Body of pancreas (tissue), 4 donors: Measurements from ENCODE around the gene IGSF23. TPM values are rescaled to one million over a fixed set of nuclear protein-coding genes. Genes with fewer than 3 reads are reported as not detected.
A peak's percentile ranks its signal among the peaks of the same experiment; 100 is the strongest.

Experiments
- ATAC-seq: fragments of 150-250 bp; one replicate; pipeline ENCODE4 v1.9.1; 2016
- DNase-seq, 4 donors: peaks; one replicate each; pipeline ENCODE4 v3.0.0-alpha.2; 2019
- H3K27ac ChIP-seq, 4 donors: fragments of 200-600 bp; sonication (generic); 1 replicate in 3 of 4; 2 replicates in 1 of 4; pipeline versions ENCODE4 v1.5.1 to v1.6.1; 2016 to 2019; ENCODE audit warnings: mild to moderate bottlenecking in 1 of 4, mixed read lengths in 1 of 4, moderate library complexity in 1 of 4
- H3K27me3 ChIP-seq, 2 donors: fragments of 200-600 bp; sonication (generic); one replicate each; pipeline ENCODE4 v1.6.0; 2016; ENCODE audit warnings: mild to moderate bottlenecking in 1 of 2
- H3K36me3 ChIP-seq, 2 donors: fragments of 200-600 bp; sonication (generic); replicated peaks in 1 of 2; 2 replicates each; pipeline ENCODE4 v1.5.1; 2016; ENCODE audit warnings: low read depth in 2 of 2; ENCODE audit not compliant: insufficient read depth in 1 of 2
- H3K4me1 ChIP-seq: fragments of 200-600 bp; sonication (generic); one replicate; pipeline ENCODE4 v1.6.0; 2016
- H3K4me3 ChIP-seq, 2 donors: fragments of 200-600 bp; sonication (generic); 1 replicate in 1 of 2; 2 replicates in 1 of 2; pipeline ENCODE4 v1.5.1; 2016 to 2019
- H3K9me3 ChIP-seq, 3 donors: fragments of 200-600 bp; sonication (generic); 1 replicate in 2 of 3; 2 replicates in 1 of 3; pipeline ENCODE4 v1.5.1; 2016
- CTCF ChIP-seq, 7 experiments: fragments of 450-650 bp in 4 of 7; fragments of 200-600 bp in 3 of 7; sonication (generic) in 3 of 7; IDR thresholded peaks; one replicate each; pipeline ENCODE4 v1.5.1; 2016 to 2019; ENCODE audit warnings: antibody characterized with exemption in 7 of 7
- POLR2A ChIP-seq, 3 donors: fragments of 450-650 bp; IDR thresholded peaks; one replicate each; pipeline ENCODE4 v1.6.1; 2016; ENCODE audit warnings: antibody characterized with exemption in 3 of 3, mild to moderate bottlenecking in 2 of 3
- WGBS, 2 donors: methylation state at CpG; one replicate each; pipeline ENCODE4 v1.1.5; 2017; 5-methylcytosine and 5-hydroxymethylcytosine counted together
- intact Hi-C: fragments of 100-400 bp; cut with DNase I; formaldehyde crosslinking; loops from one replicate; pipeline ENCODE4 v1.15.1; 2023
- total RNA-seq, 2 donors: library from RNA; depleted of rRNA; stranded (reverse); fragments of >200 nt; gene quantifications; one replicate each; pipeline ENCODE4 v1.1.0, GENCODE V29; 2016

IGSF23 gene
- total RNA-seq, 2 donors from 2014 or later, result 3.1 TPM; not detected in 1

DNA sequence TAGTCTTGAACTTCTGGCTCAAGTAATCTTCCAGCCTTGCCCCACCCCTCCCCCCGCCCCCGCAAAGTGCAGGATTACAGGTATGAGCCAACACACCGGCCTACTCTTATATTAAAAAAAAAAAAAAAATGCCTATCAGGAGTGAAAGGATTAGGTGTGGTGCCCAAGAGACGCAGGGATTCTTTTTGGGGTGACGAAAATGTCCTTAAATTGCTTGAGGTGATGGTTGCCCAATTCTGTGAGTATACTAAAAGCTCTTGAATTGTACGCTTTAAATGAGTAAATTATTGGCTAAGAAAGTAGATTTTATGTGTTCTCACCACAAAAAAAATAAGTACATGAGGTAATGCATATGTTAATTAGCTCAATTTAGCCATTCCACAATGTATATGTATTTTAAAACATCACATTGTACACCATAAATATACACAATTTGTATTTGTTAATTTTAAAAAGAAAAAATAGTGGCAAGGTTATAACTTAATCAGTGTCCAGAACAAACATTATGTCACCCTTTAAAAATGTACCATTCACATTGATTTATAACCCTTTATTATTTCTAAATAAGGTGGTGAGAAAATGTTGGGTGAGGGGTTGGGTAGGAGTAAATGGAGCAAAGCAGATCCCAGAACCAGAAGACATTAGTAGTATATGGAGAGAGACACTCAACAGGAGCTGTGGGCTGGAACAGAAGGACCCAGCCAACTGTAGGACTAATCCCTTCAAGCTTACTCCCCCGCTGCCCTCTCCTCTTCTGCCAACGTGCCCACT is 3.9 kb downstream of the IGSF23 start:
- 70 to 75% methylated on average over 8 of the region's 8 CpGs for WGBS, 2 donors
- Histone ChIP-seq H3K36me3 (no peaks in the 10 kb centered on the region), H3K27ac (peak overlapping the region in 3 of 4 donors; percentile 49 to 70 (median 63)), H3K9me3 (no peaks in the 10 kb centered on the region), H3K27me3 (no peaks in the 10 kb centered on the region), H3K4me1 (peaks cover 2% of the 10 kb centered on the region), H3K4me3 (no peak overlapping the region)
- DNase-seq, result no peak
- peak; percentile 68 for ATAC-seq
- intact Hi-C loops, result no loop called here
- no peak for TF ChIP-seq CTCF (IDR thresholded peaks at IDR 0.05)
- TF ChIP-seq POLR2A (IDR thresholded peaks at IDR 0.05), result no peak

DNA sequence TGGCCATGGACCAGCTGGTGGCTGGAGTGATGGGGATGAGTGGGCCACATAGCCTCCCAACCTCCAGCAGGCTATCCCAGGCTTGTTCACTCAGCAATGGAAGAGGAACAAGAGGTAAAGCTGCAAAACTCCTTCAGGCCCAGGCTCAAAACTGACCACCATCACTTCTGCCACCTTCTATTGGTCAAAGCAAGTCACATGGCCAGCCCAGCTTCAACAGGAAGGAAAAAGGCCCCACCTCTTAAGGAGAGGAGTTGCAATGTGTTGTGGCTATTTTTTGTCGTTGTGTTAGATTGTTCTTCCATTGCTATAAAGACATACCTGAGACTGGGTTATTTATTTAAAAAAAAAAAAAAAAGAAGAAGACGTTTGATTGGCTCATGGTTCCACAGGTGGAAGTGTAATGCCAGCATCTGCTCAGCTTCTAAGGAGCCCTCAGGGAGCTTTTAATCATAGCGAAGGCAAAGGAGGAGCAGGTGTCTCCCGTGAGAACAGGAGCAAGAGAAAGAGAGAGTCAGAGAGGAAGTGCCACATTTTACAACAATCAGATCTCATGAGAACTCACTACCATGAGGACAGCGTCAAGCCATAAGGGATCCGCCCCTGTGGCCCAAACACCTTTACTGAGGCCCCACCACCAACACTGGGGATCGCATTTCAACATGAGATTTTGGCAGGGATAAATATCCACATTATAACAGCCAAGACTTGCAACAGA is 5.4 kb downstream of the IGSF23 start:
- intact Hi-C loops, result no loop called here
- no peak for ATAC-seq
- no peaks in the 10 kb centered on the region for H3K9me3 ChIP-seq
- peak overlapping the region in 1 of 4 donors; percentile 70 for H3K27ac ChIP-seq
- 69 to 74% methylated on average over 7 of the region's 7 CpGs for WGBS, 2 donors
- DNase-seq, result no peak
- H3K27me3 ChIP-seq, result no peaks in the 10 kb centered on the region
- peaks cover 8% of the 10 kb centered on the region for H3K4me1 ChIP-seq
- no peak overlapping the region for H3K4me3 ChIP-seq
- no peak for TF ChIP-seq POLR2A (IDR thresholded peaks at IDR 0.05)
- TF ChIP-seq CTCF (IDR thresholded peaks at IDR 0.05), result no peak
- H3K36me3 ChIP-seq, result no peaks in the 10 kb centered on the region

DNA sequence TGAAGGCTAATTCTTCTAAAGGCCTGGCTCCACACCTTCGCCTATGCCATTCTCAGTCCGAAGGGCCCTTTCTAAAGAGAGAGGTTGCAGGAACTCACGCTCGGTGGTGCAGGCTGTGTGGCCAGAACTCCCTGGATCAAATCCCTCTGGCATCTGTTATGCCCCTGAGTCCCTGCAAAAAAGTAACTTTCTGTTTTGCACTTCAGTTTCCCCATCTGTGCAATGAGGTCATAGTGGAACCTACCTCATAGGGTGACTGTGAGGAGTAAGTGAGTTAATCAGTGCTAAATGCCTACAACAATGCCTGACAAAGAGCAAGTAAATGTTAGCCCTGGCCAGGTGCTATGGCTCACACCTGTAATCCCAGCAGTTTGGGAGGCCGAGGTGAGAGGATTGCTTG is 7.3 kb downstream of the IGSF23 start:
- intact Hi-C loops, result no loop called here
- Histone ChIP-seq H3K4me1 (peaks cover 13% of the 10 kb centered on the region), H3K27me3 (no peaks in the 10 kb centered on the region), H3K36me3 (no peaks in the 10 kb centered on the region), H3K27ac (peak overlapping the region in 1 of 4 donors; percentile 37), H3K4me3 (no peak overlapping the region), H3K9me3 (no peaks in the 10 kb centered on the region)
- 83 to 98% methylated on average over 5 of the region's 5 CpGs for WGBS, 2 donors
- TF ChIP-seq CTCF (IDR thresholded peaks at IDR 0.05) (no peak), POLR2A (IDR thresholded peaks at IDR 0.05) (no peak)
- peak; percentile 31 for ATAC-seq
- no peak for DNase-seq

- intact Hi-C loops, result no loop called here
- DNase-seq (no peak), ATAC-seq (no peak)
- H3K36me3 ChIP-seq, result no peaks in the 10 kb centered on the region
- 96 to 99% methylated on average over 6 of the region's 6 CpGs for WGBS, 2 donors
- no peak overlapping the region for H3K27ac ChIP-seq
- no peak for TF ChIP-seq CTCF (IDR thresholded peaks at IDR 0.05)
- no peak for TF ChIP-seq POLR2A (IDR thresholded peaks at IDR 0.05)
- no peaks in the 10 kb centered on the region for H3K27me3 ChIP-seq
- no peaks in the 10 kb centered on the region for H3K9me3 ChIP-seq
- peaks cover 15% of the 10 kb centered on the region for H3K4me1 ChIP-seq
- no peak overlapping the region for H3K4me3 ChIP-seq
These were observed 8.0 kb downstream of the IGSF23 start for GRCh38 chr19:44621367-44621766.
